SK-N-SH (cell line): ENCODE measurements around the gene PROC. TPM values are rescaled to one million over a fixed set of nuclear protein-coding genes. Genes with fewer than 3 reads are reported as not detected.

Source experiments
- CTCF ChIA-PET: fragments of 300-600, 350-600 bp; formaldehyde crosslinking; extraction: SDS; loops from one replicate; lab custom pipeline; 2021; lab: Yijun Ruan, JAX
- POLR2A ChIA-PET: fragments of 350-600 bp; sonication (Branson Sonifier 250); formaldehyde crosslinking; extraction: SDS; loops from one replicate; lab custom pipeline; 2020; ENCODE audit warnings: antibody characterized with exemption, inconsistent platforms; lab: Yijun Ruan, JAX
- DNase-seq: peaks from one replicate; pipeline ENCODE4 v3.0.0; 2012
- H2AFZ ChIP-seq: fragments of 200-600 bp; sonication (generic); 2 replicates; pipeline ENCODE4 v1.8.1; 2016; ENCODE audit warnings: antibody characterized with exemption, mild to moderate bottlenecking, low read depth
- H3F3A ChIP-seq: fragments of 200-600 bp; sonication (generic); replicated peaks from 2 replicates; pipeline ENCODE3; 2016; ENCODE audit warnings: antibody characterized with exemption, mild to moderate bottlenecking; ENCODE audit not compliant: insufficient read depth
- H3K27ac ChIP-seq, 2 experiments: fragments of 200-500 bp in 1 of 2; fragments of 200-600 bp in 1 of 2; sonication (Bioruptor generic) in 1 of 2; sonication (generic), shearing (Covaris generic) in 1 of 2; 2 replicates each; pipeline versions ENCODE4 v1.5.1 to v1.6.1; 2014 to 2016; ENCODE audit warnings: low read depth in 2 of 2, inconsistent platforms in 1 of 2, low read length in 1 of 2, mild to moderate bottlenecking in 1 of 2, mixed read lengths in 1 of 2
- H3K27me3 ChIP-seq: fragments of 200-600 bp; sonication (generic), shearing (Covaris generic); 2 replicates; pipeline ENCODE4 v1.6.1; 2016; ENCODE audit warnings: mixed run types; ENCODE audit not compliant: insufficient read depth
- H3K36me3 ChIP-seq, 2 experiments: fragments of 200-500 bp in 1 of 2; fragments of 200-600 bp in 1 of 2; sonication (Bioruptor generic) in 1 of 2; sonication (generic) in 1 of 2; replicated peaks in 1 of 2; 2 replicates each; pipeline versions ENCODE3 to v1.5.1; 2014 to 2016; ENCODE audit warnings: low read length in 1 of 2, mild to moderate bottlenecking in 1 of 2; ENCODE audit not compliant: insufficient read depth in 2 of 2, control insufficient read depth in 1 of 2
- H3K4me1 ChIP-seq, 2 experiments: fragments of 200-500 bp in 1 of 2; fragments of 200-600 bp in 1 of 2; sonication (Bioruptor generic) in 1 of 2; sonication (generic), shearing (Covaris generic) in 1 of 2; 2 replicates each; pipeline versions ENCODE4 v1.5.1 to v1.6.1; 2014 to 2016; ENCODE audit warnings: low read depth in 1 of 2, low read length in 1 of 2, mixed run types in 1 of 2; ENCODE audit not compliant: insufficient read depth in 2 of 2, control insufficient read depth in 1 of 2
- H3K4me2 ChIP-seq: fragments of 200-600 bp; sonication (generic), shearing (Covaris generic); 2 replicates; pipeline ENCODE4 v1.6.1; 2017; ENCODE audit warnings: mixed run types
- H3K4me3 ChIP-seq, 2 experiments: fragments of 200-500 bp in 1 of 2; fragments of 200-600 bp in 1 of 2; sonication (Bioruptor generic) in 1 of 2; sonication (generic), shearing (Covaris generic) in 1 of 2; 2 replicates each; pipeline versions ENCODE4 v1.5.1 to v1.8.1; 2014 to 2016; ENCODE audit warnings: low read depth in 2 of 2, inconsistent platforms in 1 of 2, low read length in 1 of 2, mild to moderate bottlenecking in 1 of 2, mixed read lengths in 1 of 2, moderate library complexity in 1 of 2
- H3K79me2 ChIP-seq: fragments of 200-600 bp; sonication (generic); 2 replicates; pipeline ENCODE4 v1.8.1; 2017; ENCODE audit warnings: mild to moderate bottlenecking; ENCODE audit not compliant: insufficient read depth
- H3K9ac ChIP-seq: fragments of 200-600 bp; sonication (generic); 2 replicates; pipeline ENCODE4 v1.6.1; 2017; ENCODE audit warnings: mixed run types
- H3K9me2 ChIP-seq: fragments of 200-600 bp; sonication (generic); 2 replicates; pipeline ENCODE4 v1.6.1; 2017; ENCODE audit warnings: mixed run types
- H3K9me3 ChIP-seq: fragments of 200-600 bp; sonication (generic); 2 replicates; pipeline ENCODE4 v1.6.1; 2017; ENCODE audit warnings: mixed run types, mild to moderate bottlenecking, moderate library complexity
- H4K20me1 ChIP-seq: fragments of 200-600 bp; sonication (generic); 2 replicates; pipeline ENCODE4 v1.6.1; 2017; ENCODE audit warnings: mild to moderate bottlenecking, mixed run types; ENCODE audit not compliant: insufficient read depth
- EP300 ChIP-seq, 2 experiments: IDR thresholded peaks; 2 replicates each; pipeline versions ENCODE4 v1.4.0 to v1.6.1; 2012; ENCODE audit warnings: borderline replicate concordance in 1 of 2, low read depth in 1 of 2, low read length in 1 of 2
- EZH2phosphoT487 ChIP-seq: fragments of 200-600 bp; sonication (generic); IDR thresholded peaks from 2 replicates; pipeline ENCODE4 v1.6.1; 2017; ENCODE audit warnings: low read depth, mixed run types, mild to moderate bottlenecking, antibody characterized with exemption, moderate library complexity, borderline replicate concordance
- FOSL2 ChIP-seq: IDR thresholded peaks from 2 replicates; pipeline ENCODE4 v1.4.0; 2012; ENCODE audit warnings: low read depth, mild to moderate bottlenecking, moderate library complexity, borderline replicate concordance
- FOXJ3 ChIP-seq: sonication (generic); formaldehyde crosslinking; IDR thresholded peaks from 2 replicates; pipeline ENCODE4 v1.5.1; 2020; ENCODE audit warnings: mild to moderate bottlenecking, missing genetic modification reagents
- GATA2 ChIP-seq: sonication (generic); formaldehyde crosslinking; IDR thresholded peaks from 2 replicates; pipeline ENCODE4 v1.5.0; 2020; ENCODE audit warnings: mild to moderate bottlenecking, missing genetic modification reagents
- JUND ChIP-seq: IDR thresholded peaks from 2 replicates; pipeline ENCODE4 v1.4.0; 2012
- MAX ChIP-seq: IDR thresholded peaks from 2 replicates; pipeline ENCODE4 v1.4.0; 2012; ENCODE audit warnings: low read depth
- MXI1 ChIP-seq: IDR thresholded peaks from 2 replicates; pipeline ENCODE4 v1.6.1; 2012; ENCODE audit warnings: mild to moderate bottlenecking, low read depth, low read length, improper control_type of control experiment
- NFIC ChIP-seq: IDR thresholded peaks from 2 replicates; pipeline ENCODE4 v1.4.0; 2012; ENCODE audit warnings: borderline replicate concordance
- PBX3 ChIP-seq: IDR thresholded peaks from 2 replicates; pipeline ENCODE4; 2012
- RAD21 ChIP-seq: IDR thresholded peaks from 2 replicates; pipeline ENCODE4 v1.6.1; 2012; ENCODE audit warnings: mild to moderate bottlenecking, low read length
- RCOR1 ChIP-seq: fragments of 150-350 bp; IDR thresholded peaks from 2 replicates; pipeline ENCODE4 v1.6.1; 2017; ENCODE audit warnings: antibody characterized with exemption, low read length
- SIN3A ChIP-seq: IDR thresholded peaks from 2 replicates; pipeline ENCODE4 v1.6.1; 2012; ENCODE audit warnings: low read depth, mild to moderate bottlenecking, low read length, moderate library complexity, borderline replicate concordance
- TCF12 ChIP-seq: IDR thresholded peaks from 2 replicates; pipeline ENCODE4 v1.4.0; 2012
- TEAD4 ChIP-seq: IDR thresholded peaks from 2 replicates; pipeline ENCODE4 v1.4.0; 2012; ENCODE audit warnings: mild to moderate bottlenecking, borderline replicate concordance; ENCODE audit not compliant: insufficient read depth
- USF2 ChIP-seq: fragments of 150-350 bp; IDR thresholded peaks from 2 replicates; pipeline ENCODE4 v1.6.1; 2017; ENCODE audit warnings: antibody characterized with exemption, low read length, low read depth, borderline replicate concordance
- ZBTB33 ChIP-seq: IDR thresholded peaks from 2 replicates; pipeline ENCODE4 v1.4.0; 2012; ENCODE audit warnings: low read depth, borderline replicate concordance
- WGBS: methylation state at CpG from one replicate; pipeline ENCODE4 v1.1.6; 2017; ENCODE audit warnings: low lambda C conversion rate; 5-methylcytosine and 5-hydroxymethylcytosine counted together
- polyA plus RNA-seq, 3 experiments: library from polyadenylated mRNA; depleted of rRNA; stranded (reverse); fragments of >200 nt; gene quantifications; 2 replicates each; pipeline ENCODE4 v1.2.3, GENCODE V29; 2012

PROC gene
- polyA plus RNA-seq, 1 of the 3 experiments (the other 2 are of a cell fraction), result 0.10 TPM

- H3F3A ChIP-seq, result peaks cover 17% of the 10 kb centered on the region
- 13% methylated on average over 3 of the region's 4 CpGs for WGBS
- H3K4me1 ChIP-seq, result peaks cover 10 to 21% of the 10 kb centered on the region in 2 experiments; a peak in 3 of 4 replicates
- CTCF ChIA-PET, result no interaction called here
- 0 out of 2 replicates have a peak overlapping the region, but pooled peaks have one; percentile 26 for H3K9ac ChIP-seq
- H3K79me2 ChIP-seq, result no peaks in the 10 kb centered on the region
- H3K27ac ChIP-seq, result peak overlapping the region; percentile 50 to 84
- H3K4me3 ChIP-seq, result 0 out of 4 replicates have a peak overlapping the region, but pooled peaks of 1 of the 2 experiments have one; percentile 34
- peaks cover 0 to 6% of the 10 kb centered on the region in 2 experiments for H3K36me3 ChIP-seq
- POLR2A ChIA-PET, result no interaction called here
- peak overlapping the region; percentile 53; the same call in 1 of the 2 replicates for H3K4me2 ChIP-seq
- H4K20me1 ChIP-seq, result no peaks in the 10 kb centered on the region
- DNase-seq, result peak; percentile 70
- H3K27me3 ChIP-seq, result no peaks in the 10 kb centered on the region
- no peak for TF ChIP-seq GATA2
- peak; percentile 81 for TF ChIP-seq PBX3
- TF ChIP-seq MAX, result peak; percentile 60
- TF ChIP-seq TCF12, result peak; percentile 72
- no peak for TF ChIP-seq MXI1
- 0 out of 4 replicates have a peak, but pooled peaks of 1 of the 2 experiments have one; percentile 31 for TF ChIP-seq EP300 (IDR thresholded peaks at IDR 0.05; ENCODE audit: borderline replicate concordance in 1 of 2, low read depth in 1 of 2, low read length in 1 of 2)
- no peak for TF ChIP-seq RAD21
- TF ChIP-seq SIN3A, result 0 out of 2 replicates have a peak, but pooled peaks have one; percentile 17
- no peak for TF ChIP-seq ZBTB33
- TF ChIP-seq RCOR1, result no peak
- TF ChIP-seq FOXJ3 (CRISPR knock-in tag), result 0 out of 2 replicates have a peak, but pooled peaks have one; percentile 19
- peak; percentile 87 for TF ChIP-seq JUND
- peak; percentile 97 for TF ChIP-seq NFIC
- TF ChIP-seq TEAD4, result no peak
- peak; percentile 87 for TF ChIP-seq FOSL2
- peak overlapping the region; percentile 67 for H2AFZ ChIP-seq
- no peaks in the 10 kb centered on the region for H3K9me3 ChIP-seq
- H3K9me2 ChIP-seq, result no peaks in the 10 kb centered on the region
These were observed 20.0 kb upstream of the PROC start for GRCh38 chr2:127398239-127398590.

- no peaks in the 10 kb centered on the region for H3K9me2 ChIP-seq
- POLR2A ChIA-PET, result no interaction called here
- H3K27ac ChIP-seq, result no peak overlapping the region
- TF ChIP-seq USF2 (no peak), EZH2phosphoT487 (no peak), MXI1 (no peak)
- TF ChIP-seq, all 33 proteins: peak for 0
- no peaks in the 10 kb centered on the region for H3K36me3 ChIP-seq
- no peaks in the 10 kb centered on the region for H4K20me1 ChIP-seq
- WGBS, result 96% methylated on average over 9 of the region's 9 CpGs
- CTCF ChIA-PET, result interaction anchor here (1.0 to 2.9 kb wide), 3 partner anchors 14 to 79 kb away, joined by 3 to 13 read pairs (median 4); no protein-coding TSS in a partner anchor
- H3K4me1 ChIP-seq, result peaks cover 10 to 26% of the 10 kb centered on the region in 2 experiments; a peak in 3 of 4 replicates
- H3K4me3 ChIP-seq, result no peak overlapping the region
- H3K4me2 ChIP-seq, result no peak overlapping the region
- no peak overlapping the region for H2AFZ ChIP-seq
- DNase-seq, result no peak
- H3K9ac ChIP-seq, result no peak overlapping the region
- H3K27me3 ChIP-seq, result no peaks in the 10 kb centered on the region
- no peaks in the 10 kb centered on the region for H3K79me2 ChIP-seq
- H3K9me3 ChIP-seq, result no peaks in the 10 kb centered on the region
- H3F3A ChIP-seq, result peaks cover 18% of the 10 kb centered on the region
These were observed 17.7 kb upstream of the PROC start for GRCh38 chr2:127400533-127400896.
